ENCODE measurements around the gene VPS37C.

GRCh38 chr11:61106296-61106695 lies 54.9 kb downstream of the VPS37C start:
- TF ChIP-seq MAX (IDR thresholded peaks at IDR 0.05): no peak
- no peak for TF ChIP-seq ZBTB7A (IDR thresholded peaks at IDR 0.05; ENCODE audit: low read depth)
- no peak for TF ChIP-seq TCF12 (IDR thresholded peaks at IDR 0.05; ENCODE audit: low read depth)
- no peak for TF ChIP-seq USF1 (IDR thresholded peaks at IDR 0.05)
